NOMO-1 treated with DMSO at 0.1 percent for 48 hours (cell line): ENCODE results near the gene EFCAB6.

Source experiments
- DNase-seq: peaks from one replicate; lab custom pipeline; 2025; ENCODE audit not compliant: unreplicated experiment; lab: John Stamatoyannopoulos, UW

The EFCAB6 gene

DNA sequence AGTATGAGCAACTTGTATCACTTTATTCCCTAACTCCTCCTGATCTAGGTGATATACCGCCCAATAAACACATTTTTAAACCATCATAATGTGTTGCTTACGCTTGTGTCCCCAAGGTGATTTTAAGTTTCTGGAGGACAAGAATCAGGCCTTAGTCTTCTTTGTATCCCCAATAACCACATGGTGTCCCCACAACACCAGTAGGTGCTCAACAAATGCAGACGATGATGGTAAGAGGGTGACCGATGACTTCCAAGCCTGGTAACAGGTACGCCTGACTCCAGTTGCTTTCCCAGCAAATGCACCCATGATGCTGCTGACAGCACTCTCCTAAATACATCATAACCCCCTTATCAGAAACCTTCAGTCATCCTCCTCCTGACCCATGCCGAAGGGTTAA is 64.2 kb downstream of the EFCAB6 start:
- no peak for DNase-seq

- no peak for DNase-seq
Measured at GRCh38 chr22:43747058-43747457, 65.0 kb downstream of the EFCAB6 start.

GRCh38 chr22:43745783-43746356 is 66.2 kb downstream of the EFCAB6 start:
- DNase-seq, result no peak

DNA sequence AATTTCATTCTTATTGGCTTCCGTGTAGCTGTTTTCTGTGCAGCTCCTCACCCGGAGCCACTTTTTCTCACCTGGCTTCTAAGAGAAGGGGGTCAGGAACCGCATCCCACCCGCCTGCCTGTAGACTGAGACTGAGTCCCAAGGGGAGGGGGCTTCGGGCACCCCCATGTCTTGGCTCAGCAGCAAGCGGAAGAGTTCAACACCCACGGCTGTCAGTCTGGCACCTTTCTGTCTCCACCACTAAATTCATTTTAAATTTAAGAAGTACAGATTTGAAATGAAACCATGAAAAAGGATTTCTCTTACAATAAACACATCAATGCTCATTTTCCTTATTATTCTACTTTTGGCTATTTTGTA is 66.7 kb downstream of the EFCAB6 start:
- no peak for DNase-seq

DNA sequence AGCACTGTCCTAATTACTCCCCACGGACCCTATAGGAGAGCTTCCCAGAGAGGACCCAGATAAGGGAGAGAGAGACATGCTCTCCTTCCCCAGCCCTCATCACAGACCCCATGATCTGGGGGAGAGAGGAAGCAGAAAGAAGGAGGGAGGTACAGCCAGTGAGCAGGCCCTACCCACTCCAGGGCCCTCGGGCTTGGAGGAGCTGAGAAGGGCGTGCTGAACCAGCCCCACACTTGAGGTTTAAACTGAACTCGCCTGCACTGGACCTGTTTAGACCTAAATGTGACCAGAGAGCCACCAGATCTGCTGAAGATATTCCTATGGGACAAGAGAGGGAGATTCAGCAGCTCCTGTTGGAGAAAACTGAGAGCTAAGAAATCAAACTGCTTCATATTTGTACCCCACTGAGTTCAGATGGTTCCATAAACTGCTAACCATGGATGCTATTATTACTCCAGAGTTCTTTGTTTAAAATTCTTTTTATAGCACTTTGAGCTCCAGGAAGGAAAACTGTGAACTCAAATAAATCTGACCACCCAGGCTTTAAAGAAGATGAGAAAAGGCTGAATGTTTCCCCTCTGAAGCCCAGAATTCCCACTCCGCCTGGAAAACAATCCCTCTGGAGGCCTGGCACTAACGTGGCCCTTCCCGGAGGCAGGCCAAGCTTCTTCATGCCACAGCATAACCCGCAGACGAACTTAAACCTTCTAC is 67.2 kb downstream of the EFCAB6 start:
- DNase-seq, result no peak

DNA sequence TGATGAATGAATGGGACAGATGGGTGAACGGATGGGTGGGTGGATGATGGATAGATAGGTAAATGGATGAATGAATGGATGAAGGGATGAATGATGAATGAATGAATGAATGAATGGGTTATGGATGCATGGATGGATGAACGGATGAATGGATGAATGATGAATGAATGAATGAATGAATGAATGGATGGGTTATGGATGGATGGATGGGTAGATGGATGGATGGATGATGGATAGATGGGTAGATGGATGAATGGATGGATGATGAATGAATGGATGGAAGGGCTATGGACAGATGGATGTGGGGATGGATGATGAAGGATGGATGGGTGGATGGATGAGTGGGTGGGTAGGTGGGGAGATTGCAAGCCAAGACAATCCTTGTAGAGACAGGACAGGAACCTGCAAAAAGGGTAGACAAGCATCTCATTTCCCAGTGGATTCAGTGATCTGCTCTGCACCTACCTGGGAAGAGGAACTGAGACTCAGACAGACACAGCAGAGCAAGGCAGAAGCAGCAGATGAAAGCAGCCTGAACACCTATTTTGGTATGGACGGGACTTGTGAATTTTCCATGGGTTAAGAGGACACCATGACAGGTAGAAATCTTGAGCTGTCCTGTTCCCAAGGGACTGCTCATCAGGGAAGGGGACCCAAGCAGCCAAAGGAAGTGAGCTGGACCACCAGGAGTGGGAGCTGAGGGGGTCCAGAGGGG is 68.0 kb downstream of the EFCAB6 start:
- DNase-seq, result no peak

- no peak for DNase-seq
Measured at GRCh38 chr22:43743131-43743530, 69.0 kb downstream of the EFCAB6 start.

- no peak for DNase-seq
Measured at GRCh38 chr22:43742154-43742950, 69.8 kb downstream of the EFCAB6 start.

GRCh38 chr22:43740587-43741270 is 71.4 kb downstream of the EFCAB6 start:
- DNase-seq, result no peak

DNA sequence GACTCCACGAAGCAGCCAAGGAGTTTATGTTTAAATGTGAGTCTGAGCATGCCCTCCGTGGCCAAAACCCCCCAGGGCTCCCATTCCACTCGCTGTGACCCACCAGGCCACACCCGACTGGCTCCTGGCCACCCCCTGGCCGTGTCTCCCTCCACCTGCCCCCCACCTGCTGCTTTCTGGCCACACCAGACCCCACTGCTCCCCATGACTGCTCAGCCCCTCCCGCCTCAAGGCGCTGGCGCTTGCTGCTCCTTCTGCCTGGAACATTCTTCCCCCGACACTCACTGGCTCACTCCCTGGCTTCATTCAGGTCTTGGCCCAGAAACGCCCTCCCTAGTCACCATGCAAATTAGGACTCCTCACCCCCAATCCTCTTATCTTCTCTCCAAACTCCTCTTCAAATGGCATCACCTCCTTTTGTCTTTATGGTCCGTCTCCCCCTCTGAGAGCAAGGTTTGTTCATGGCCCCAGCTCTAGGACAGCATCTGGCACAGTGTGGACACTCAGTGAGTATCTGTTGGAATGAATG is 72.2 kb downstream of the EFCAB6 start:
- DNase-seq, result no peak

DNA sequence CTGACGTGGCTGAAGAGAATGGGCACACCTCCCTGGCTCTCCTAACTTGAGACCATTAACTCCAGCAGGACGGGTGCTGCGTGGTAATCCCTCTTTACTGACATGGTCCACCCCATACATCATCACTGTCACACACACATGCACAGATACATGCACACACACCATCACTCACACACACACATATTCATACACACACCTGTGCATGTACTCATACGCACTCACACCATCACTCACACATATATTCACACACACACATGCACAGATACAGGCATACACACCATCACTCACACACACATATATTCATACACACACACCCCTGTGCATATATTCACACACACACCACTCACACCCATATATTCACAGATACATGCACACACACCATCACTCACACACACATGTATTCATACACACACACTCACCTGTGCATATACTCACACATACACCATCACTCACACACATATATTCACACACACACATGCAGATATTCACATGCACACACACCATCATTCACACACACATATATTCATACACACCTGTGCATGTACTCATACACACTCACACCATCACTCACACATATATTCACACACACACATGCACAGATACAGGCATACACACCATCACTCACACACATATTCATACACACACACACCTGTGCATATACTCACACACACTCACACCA is 74.8 kb downstream of the EFCAB6 start:
- no peak for DNase-seq

- no peak for DNase-seq
Measured at GRCh38 chr22:43736651-43737050, 75.5 kb downstream of the EFCAB6 start.

- no peak for DNase-seq
Measured at GRCh38 chr22:43734370-43735150, 77.5 kb downstream of the EFCAB6 start.

DNA sequence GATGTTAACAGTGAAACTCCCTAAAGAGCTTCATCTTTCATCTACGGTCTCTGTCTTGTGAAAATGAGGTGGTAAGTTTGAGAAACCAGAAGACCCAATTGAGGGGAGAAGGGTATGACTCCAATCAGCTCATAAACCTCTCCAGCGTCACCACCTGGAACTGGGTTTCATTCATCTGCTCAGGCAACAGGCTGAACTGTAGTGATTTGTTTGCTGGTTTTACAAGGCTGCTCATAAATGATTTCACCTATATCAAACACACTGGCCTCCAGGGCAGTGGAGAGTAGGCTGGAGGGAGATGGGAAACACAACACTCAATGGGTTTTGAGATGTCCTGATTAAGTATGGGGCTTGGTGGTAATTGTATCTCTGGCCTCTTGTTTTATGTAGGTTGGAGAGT is 79.0 kb downstream of the EFCAB6 start:
- DNase-seq, result no peak

DNA sequence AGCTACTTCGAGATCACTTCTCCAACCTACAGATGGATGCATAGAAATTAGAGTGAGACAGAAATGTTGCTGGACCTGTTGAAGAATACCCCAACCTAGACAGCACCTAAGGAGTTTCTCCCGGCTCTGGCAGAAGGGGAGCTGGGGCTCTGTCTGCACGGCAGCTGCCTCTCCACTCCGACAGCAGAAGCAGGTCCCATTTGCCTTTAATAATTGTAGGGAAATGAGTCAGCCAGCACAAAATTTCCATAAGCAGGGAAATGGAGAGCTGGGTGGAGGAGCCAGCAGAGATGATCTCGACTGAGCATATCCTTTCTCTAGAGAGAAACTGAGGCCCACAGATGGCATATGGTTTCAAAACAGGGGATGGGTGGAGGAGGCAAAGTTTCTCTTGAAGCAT is 80.1 kb downstream of the EFCAB6 start:
- no peak for DNase-seq

DNA sequence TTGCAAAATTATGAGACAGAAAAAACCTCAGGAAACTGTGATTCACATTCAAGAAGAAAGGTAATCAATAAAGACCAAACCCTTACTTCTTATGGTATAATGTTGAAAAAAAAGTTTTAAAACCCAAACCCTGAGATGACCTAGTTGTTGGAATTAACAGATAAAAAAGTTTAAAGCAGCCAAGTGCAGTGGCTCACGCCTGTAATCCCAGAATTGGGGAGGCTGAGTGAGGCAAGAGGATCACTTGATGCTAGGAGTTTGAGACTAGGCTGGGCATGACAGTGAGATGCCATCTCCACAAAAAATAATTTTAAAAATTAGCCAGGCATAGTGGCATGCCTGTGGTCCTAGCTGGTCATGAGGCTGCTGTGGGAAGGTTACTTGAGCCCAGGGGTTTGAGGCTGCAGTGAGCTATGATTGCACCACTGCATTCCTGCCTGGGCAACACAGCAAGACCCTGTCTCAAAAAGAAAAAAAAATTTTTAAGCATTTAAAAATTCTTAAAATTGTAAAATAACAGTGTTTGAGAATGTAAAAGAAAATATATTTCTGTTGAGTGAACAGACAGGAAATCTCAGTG is 85.1 kb downstream of the EFCAB6 start:
- DNase-seq, result no peak

DNA sequence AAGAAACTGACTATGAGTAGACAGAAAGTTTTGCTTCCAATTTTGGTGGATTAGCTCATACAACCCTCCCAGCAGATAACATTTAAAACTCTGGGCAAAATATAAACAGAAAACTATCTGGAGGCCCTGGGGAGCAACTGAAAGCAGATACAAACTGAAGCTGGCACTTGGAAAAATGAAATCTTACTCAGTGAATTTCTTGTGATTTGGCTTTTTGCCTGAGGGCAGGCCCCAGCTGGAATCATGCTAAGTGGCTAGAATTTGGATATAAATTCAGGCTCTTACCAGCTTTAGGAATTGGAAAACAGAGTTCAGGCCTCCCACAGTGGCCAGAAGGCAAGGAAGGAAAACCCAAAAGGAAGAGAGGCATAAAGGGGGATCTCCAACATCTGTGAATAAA is 85.8 kb downstream of the EFCAB6 start:
- no peak for DNase-seq

DNA sequence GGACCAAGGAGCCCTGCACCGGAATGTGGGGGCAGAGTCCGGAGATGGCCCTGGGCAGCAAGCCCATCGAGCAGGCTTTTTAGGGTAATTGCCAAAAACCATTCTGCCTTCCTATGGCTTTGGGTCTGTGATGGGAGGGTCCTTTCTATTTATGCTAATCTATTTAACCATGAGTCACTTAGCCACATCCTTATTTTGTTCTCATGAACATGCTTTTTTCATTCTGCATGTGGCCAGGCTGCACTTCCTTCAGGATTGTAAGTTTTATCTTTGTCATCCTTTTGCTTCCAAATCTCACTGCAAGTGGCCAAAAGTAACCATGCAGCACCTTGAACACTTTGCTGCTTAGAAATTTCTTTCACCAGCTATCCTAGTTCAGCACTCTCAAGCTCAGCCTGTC is 88.3 kb downstream of the EFCAB6 start:
- DNase-seq, result peak; percentile 26

- DNase-seq, result no peak
Measured at GRCh38 chr22:43722444-43722843, 89.7 kb downstream of the EFCAB6 start.
